BE2C (cell line): ENCODE data around the gene ATP6V0E1.

Source experiments
- DNase-seq: peaks from one replicate; pipeline ENCODE4 v3.0.0-alpha.2; 2020
- H3K27me3 ChIP-seq: fragments of 250-450 bp; sonication (Bioruptor Pico); 2 replicates; pipeline ENCODE4 v1.5.1; 2020; ENCODE audit warnings: mild to moderate bottlenecking
- H3K36me3 ChIP-seq: fragments of 250-450 bp; sonication (Bioruptor Pico); 2 replicates; pipeline ENCODE4 v1.5.1; 2020; ENCODE audit warnings: mild to moderate bottlenecking
- H3K4me1 ChIP-seq: fragments of 250-450 bp; sonication (Bioruptor Pico); 2 replicates; pipeline ENCODE4 v1.5.1; 2020
- H3K4me3 ChIP-seq: 2 replicates; pipeline ENCODE4 v1.5.1; 2011; ENCODE audit warnings: low read depth, low read length
- H3K9me3 ChIP-seq: fragments of 250-450 bp; sonication (Bioruptor Pico); 2 replicates; pipeline ENCODE4 v1.5.1; 2020
- CTCF ChIP-seq: IDR thresholded peaks from 2 replicates; pipeline ENCODE4 v1.5.1; 2012; ENCODE audit warnings: mild to moderate bottlenecking, low read depth, low read length

Gene ATP6V0E1

GRCh38 chr5:173001229-173001841, 17.8 kb downstream of the ATP6V0E1 start:
- TF ChIP-seq CTCF: no peak
- DNase-seq: no peak
- no peaks in the 10 kb centered on the region for H3K36me3 ChIP-seq
- no peaks in the 10 kb centered on the region for H3K4me1 ChIP-seq
- H3K9me3 ChIP-seq: no peaks in the 10 kb centered on the region
- H3K4me3 ChIP-seq: no peak overlapping the region
- no peaks in the 10 kb centered on the region for H3K27me3 ChIP-seq

- Histone ChIP-seq H3K4me1 (no peaks in the 10 kb centered on the region), H3K9me3 (no peaks in the 10 kb centered on the region), H3K4me3 (no peak overlapping the region), H3K36me3 (no peaks in the 10 kb centered on the region), H3K27me3 (no peaks in the 10 kb centered on the region)
- TF ChIP-seq CTCF: no peak
- no peak for DNase-seq
Observed at GRCh38 chr5:173003360-173003759, 19.8 kb downstream of the ATP6V0E1 start.

- Histone ChIP-seq H3K9me3 (no peaks in the 10 kb centered on the region), H3K4me1 (no peaks in the 10 kb centered on the region), H3K27me3 (no peaks in the 10 kb centered on the region), H3K4me3 (no peak overlapping the region), H3K36me3 (no peaks in the 10 kb centered on the region)
- DNase-seq: no peak
- no peak for TF ChIP-seq CTCF
Observed at GRCh38 chr5:173004013-173004412, 20.4 kb downstream of the ATP6V0E1 start.

- Histone ChIP-seq H3K27me3 (no peaks in the 10 kb centered on the region), H3K4me3 (no peak overlapping the region), H3K4me1 (no peaks in the 10 kb centered on the region), H3K9me3 (no peaks in the 10 kb centered on the region), H3K36me3 (no peaks in the 10 kb centered on the region)
- no peak for DNase-seq
- no peak for TF ChIP-seq CTCF
Observed at GRCh38 chr5:173004447-173004846, 20.9 kb downstream of the ATP6V0E1 start.

- Histone ChIP-seq H3K9me3 (no peaks in the 10 kb centered on the region), H3K27me3 (no peaks in the 10 kb centered on the region), H3K36me3 (no peaks in the 10 kb centered on the region; the same call in 1 of the 2 replicates), H3K4me1 (no peaks in the 10 kb centered on the region), H3K4me3 (no peak overlapping the region)
- no peak for TF ChIP-seq CTCF
- DNase-seq: no peak
Observed at GRCh38 chr5:173010021-173010420, 26.4 kb downstream of the ATP6V0E1 start.

GRCh38 chr5:173010547-173011464, 27.2 kb downstream of the ATP6V0E1 start:
- Histone ChIP-seq H3K4me3 (no peak overlapping the region), H3K27me3 (no peaks in the 10 kb centered on the region), H3K36me3 (no peaks in the 10 kb centered on the region; the same call in 1 of the 2 replicates), H3K9me3 (no peaks in the 10 kb centered on the region), H3K4me1 (no peaks in the 10 kb centered on the region)
- DNase-seq: no peak
- TF ChIP-seq CTCF: no peak
